GM18861 (cell line): ENCODE measurements around the gene RCCD1.

Source experiments
- ATAC-seq: cut with Tn5 transposase; IDR thresholded peaks from one replicate; pipeline ENCODE4 v1.9.1; 2021; ENCODE audit not compliant: unreplicated experiment

Gene RCCD1

GRCh38 chr15:90941038-90941437 is 13.6 kb upstream of the RCCD1 start:
- ATAC-seq: no peak

GRCh38 chr15:90942354-90943120 is 12.1 kb upstream of the RCCD1 start:
- no peak for ATAC-seq

- ATAC-seq: no peak
These were observed 9.6 kb upstream of the RCCD1 start for GRCh38 chr15:90945091-90945490.

- no peak for ATAC-seq
These were observed 8.1 kb upstream of the RCCD1 start for GRCh38 chr15:90946538-90946937.

GRCh38 chr15:90946941-90947576 is 7.6 kb upstream of the RCCD1 start:
- ATAC-seq: no peak

GRCh38 chr15:90947577-90948357 is 6.9 kb upstream of the RCCD1 start:
- ATAC-seq: no peak

- no peak for ATAC-seq
These were observed 6.2 kb upstream of the RCCD1 start for GRCh38 chr15:90948506-90948905.

- no peak for ATAC-seq
These were observed 4.6 kb upstream of the RCCD1 start for GRCh38 chr15:90949979-90950675.

GRCh38 chr15:90950676-90951075 is 4.0 kb upstream of the RCCD1 start:
- no peak for ATAC-seq

GRCh38 chr15:90952901-90953677 is 1.6 kb upstream of the RCCD1 start:
- no peak for ATAC-seq

GRCh38 chr15:90953947-90954711 is 555 bp upstream of the RCCD1 start:
- no peak for ATAC-seq

GRCh38 chr15:90955624-90956273 is 1.1 kb downstream of the RCCD1 start:
- no peak for ATAC-seq

- no peak for ATAC-seq
These were observed 1.8 kb downstream of the RCCD1 start for GRCh38 chr15:90956274-90957030.

GRCh38 chr15:90957031-90957790 is 2.5 kb downstream of the RCCD1 start:
- no peak for ATAC-seq

GRCh38 chr15:90957791-90958190 is 3.1 kb downstream of the RCCD1 start:
- ATAC-seq: no peak

GRCh38 chr15:90959028-90959595 is 4.4 kb downstream of the RCCD1 start:
- ATAC-seq: no peak

GRCh38 chr15:90959894-90960293 is 5.2 kb downstream of the RCCD1 start:
- no peak for ATAC-seq
